CMK (cell line): ENCODE measurements around the gene GCK.

ENCODE experiments used
- DNase-seq: peaks from one replicate; pipeline ENCODE4 v3.0.0-alpha.2; 2010; ENCODE audit warnings: low read depth

The GCK gene

DNA sequence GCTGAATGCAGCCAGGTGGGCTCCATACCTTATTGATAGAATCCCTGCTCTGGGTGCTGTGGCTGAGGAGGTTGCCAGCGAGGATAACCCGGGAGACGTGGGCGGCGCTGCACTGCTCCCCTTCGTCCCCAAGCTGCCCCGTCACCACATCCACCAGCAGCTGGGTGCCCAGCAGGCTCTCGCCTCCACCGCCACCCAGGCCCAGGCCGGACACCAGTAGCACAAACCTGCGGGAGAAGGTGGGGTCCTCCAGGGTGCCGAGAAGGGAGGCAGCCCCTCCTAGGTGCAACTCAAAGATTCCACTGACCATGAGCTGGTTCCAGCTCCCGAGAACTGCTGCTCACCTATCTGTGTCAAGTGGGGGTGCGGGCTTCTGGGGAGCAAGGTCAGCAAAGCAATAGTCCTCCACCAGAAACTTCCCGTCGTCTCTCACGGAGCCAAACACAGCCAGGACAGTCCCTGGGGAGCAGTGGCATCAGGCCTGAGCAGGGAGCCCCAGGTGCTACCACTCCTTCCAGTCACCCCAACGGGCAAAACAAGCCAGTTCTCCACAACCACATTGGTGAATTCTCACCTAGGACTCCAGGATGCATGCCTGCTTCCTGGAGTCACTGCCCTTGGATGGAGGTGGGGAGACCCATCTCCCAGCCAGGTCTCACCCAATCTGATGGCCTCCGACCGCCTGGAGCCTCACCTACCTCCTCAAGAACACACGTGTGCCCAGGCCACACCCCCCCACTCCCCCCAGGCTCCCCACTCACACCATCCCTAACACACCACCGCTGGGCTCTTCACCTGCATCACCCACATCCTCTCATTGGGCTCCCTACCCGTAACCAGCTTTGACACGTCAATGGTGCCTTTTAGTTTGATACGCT lies 72.2 kb downstream of the GCK start:
- no peak for DNase-seq

DNA sequence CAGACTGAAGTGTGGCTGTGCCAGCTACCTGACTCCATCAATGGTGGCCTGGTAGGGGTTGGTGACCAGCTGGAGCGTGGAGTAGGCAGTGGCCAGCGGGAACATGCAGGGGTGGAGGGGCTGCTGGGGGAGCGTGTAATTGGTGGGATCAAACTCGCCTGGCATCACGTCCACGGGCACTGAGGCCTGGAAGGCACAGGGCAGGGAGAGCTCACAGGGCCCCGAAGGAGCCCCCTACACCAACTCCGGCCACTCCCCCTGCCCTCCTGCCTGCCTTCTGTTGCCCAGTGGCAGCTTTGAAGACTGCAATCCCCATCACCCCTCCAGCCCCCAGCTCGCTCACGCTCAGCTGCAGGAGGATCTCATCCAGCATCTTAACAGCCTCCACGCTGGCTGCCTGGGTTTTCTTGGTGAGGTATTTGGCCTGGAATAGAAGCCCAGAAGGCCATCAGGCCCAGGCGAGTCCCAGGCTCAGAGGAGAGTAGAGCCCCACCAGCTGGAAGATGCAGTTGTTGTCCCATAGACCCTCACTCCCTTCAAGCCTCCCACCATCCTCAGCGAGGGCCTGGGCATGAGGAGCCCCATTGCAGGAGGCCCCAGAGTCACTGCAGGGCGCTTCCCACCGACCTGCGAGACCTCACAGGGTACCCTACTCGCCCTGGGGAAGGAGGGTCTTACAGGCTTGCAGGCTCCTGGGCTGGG lies 73.0 kb downstream of the GCK start:
- DNase-seq, result no peak

GRCh38 chr7:44114586-44115310 lies 74.5 kb downstream of the GCK start:
- DNase-seq, result no peak

DNA sequence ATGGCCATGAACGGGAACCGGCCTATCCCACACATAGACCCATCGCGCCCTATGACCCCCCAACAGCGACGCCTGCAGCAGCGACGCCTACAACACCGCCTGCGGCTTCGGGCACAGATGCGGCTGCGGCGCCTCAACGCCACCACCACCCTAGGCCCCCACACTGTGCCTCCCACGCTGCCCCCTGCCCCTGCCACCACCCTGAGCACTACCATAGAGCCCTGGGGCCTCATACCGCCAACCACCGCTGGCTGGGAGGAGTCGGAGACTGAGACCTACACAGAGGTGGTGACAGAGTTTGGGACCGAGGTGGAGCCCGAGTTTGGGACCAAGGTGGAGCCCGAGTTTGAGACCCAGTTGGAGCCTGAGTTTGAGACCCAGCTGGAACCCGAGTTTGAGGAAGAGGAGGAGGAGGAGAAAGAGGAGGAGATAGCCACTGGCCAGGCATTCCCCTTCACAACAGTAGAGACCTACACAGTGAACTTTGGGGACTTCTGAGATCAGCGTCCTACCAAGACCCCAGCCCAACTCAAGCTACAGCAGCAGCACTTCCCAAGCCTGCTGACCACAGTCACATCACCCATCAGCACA lies 75.4 kb downstream of the GCK start:
- DNase-seq, result no peak

DNA sequence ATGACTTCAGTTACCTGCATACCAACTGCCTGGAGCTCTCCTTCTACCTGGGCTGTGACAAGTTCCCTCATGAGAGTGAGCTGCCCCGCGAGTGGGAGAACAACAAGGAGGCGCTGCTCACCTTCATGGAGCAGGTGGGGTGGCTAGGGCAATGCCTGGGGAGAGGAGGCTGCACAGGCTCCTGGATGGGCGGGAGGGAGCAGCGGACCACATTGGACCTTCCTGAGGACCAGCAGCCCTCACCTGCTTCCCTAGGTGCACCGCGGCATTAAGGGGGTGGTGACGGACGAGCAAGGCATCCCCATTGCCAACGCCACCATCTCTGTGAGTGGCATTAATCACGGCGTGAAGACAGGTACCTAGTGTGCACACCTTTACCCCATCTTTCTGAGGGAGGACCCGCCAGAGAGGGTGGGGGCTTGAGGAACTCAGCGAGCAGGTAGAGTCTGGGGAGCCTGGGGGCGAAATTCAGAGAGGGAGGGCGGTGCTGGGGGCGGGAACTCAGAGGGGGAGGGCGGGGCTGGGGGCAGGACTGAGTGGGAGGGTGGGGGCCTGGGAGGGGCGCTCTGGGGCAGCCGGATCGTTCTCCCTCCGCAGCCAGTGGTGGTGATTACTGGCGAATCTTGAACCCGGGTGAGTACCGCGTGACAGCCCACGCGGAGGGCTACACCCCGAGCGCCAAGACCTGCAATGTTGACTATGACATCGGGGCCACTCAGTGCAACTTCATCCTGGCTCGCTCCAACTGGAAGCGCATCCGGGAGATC lies 76.1 kb downstream of the GCK start:
- DNase-seq, result no peak

GRCh38 chr7:44112231-44112996 lies 76.8 kb downstream of the GCK start:
- DNase-seq, result no peak

GRCh38 chr7:44111761-44112160 lies 77.5 kb downstream of the GCK start:
- DNase-seq, result no peak

DNA sequence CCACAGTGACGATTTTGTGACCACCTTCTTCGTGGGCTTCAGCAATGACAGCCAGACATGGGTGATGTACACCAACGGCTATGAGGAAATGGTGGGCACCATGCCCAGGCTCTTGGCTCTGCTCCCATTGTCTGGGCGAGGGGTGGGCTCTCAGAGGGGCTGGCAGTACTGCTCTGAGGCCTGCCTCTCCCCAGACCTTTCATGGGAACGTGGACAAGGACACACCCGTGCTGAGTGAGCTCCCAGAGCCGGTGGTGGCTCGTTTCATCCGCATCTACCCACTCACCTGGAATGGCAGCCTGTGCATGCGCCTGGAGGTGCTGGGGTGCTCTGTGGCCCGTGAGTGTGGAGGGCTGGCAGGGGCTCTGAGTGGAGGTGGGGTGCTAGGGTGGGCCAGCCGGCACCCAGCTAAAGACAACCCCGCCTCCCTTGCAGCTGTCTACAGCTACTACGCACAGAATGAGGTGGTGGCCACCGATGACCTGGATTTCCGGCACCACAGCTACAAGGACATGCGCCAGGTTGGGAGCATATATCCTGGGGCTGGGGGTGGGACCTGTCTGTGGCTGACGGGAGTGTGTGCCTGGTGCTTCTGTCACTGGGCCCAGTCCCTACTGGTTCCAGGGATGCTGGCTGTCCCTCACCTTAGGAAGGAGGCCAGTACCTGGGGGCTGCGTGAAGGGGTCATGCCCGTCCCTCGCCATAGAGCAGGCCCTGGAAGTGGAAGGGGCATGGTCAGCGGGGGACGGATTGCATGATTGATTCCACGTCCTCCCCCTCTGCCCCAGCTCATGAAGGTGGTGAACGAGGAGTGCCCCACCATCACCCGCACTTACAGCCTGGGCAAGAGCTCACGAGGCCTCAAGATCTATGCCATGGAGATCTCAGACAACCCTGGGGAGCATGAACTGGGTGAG lies 78.3 kb downstream of the GCK start:
- DNase-seq, result no peak

DNA sequence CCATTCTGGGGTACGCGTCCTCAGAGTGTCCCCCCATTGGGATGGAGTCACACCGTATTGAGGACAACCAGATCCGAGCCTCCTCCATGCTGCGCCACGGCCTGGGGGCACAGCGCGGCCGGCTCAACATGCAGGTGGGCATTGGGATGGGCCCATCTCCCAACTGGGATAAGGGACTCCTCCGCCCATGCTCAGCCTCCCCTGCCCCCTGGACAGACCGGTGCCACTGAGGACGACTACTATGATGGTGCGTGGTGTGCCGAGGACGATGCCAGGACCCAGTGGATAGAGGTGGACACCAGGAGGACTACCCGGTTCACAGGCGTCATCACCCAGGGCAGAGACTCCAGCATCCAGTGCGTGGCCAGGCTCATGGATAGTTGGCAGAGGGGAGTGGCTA lies 79.2 kb downstream of the GCK start:
- no peak for DNase-seq

DNA sequence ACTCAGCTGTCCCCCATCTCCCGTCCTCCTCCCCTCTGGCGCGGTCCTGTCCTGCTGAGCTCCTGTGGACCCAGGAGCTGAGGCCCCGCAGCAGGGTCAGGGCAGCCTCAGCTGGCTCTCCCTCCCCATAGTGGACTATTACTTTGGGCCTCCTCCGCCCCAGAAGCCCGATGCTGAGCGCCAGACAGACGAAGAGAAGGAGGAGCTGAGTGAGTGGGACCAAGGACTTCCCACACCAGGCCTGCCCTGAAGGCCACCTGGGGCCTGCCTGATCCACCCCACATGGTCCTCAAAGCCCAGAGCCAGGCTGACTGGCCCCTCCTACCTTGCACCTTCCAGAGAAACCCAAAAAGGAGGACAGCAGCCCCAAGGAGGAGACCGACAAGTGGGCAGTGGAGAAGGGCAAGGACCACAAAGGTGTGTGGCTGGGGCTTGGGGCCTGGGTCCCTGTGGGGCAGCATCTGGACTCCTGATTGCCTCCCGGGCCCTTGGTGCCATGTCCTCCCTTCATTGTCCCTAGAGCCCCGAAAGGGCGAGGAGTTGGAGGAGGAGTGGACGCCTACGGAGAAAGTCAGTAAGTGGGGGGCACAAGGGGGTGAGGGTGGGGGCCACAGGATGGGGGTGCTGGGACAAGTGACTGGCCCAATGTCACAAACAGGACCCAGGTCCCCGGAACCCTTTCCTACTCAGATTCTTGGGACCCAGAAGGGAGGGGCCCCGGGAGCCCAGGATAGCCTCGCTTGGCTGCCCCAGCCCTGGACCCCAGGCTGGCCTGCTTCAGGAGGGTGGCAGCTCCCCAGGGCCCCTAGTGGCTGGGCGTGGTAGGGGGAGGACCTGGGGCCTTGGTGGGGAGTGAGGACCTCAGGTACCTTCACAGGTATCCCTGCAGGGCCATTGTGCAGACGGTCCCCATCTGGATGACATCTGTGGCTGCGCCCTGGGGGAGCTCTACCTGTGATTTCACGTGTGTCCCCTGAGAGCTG lies 80.2 kb downstream of the GCK start:
- no peak for DNase-seq

DNA sequence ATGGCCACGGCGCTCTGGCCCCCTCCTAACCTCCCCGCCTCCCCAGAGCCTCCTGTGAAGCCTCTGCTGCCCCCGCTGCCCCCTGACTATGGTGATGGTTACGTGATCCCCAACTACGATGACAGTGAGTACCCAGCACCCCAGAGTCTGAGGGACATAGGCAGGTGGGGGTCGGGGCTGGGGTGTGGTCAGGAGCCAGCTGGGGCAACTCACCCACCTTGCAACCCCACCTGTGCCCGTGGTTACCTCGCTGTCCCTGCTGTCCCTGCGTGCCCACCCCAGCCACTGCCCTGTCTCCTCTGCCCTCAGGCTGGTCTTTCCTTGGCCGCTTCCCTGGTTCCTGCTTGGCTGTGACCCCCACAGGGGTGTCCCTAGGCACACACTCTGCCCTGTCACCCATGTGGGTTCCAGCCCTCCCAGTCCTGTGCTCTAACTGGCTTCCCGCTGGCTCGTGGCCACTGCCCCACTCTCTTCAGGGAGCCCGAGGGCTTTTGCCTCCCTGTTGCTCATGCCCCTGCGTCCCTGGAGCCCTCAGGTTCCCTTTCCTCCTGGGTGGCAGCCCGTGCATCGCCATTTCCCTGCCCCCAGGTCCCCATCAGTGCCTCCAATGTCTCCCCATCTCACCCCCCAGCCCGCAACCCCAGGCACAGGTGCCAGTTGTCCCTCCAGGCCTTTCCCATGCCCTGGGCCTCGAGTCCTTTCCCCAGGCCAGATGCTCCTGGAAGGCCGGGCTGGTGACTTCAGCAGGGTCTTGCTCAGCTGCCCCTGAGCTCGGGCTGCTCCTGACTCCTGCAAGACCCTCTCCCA lies 81.1 kb downstream of the GCK start:
- no peak for DNase-seq

GRCh38 chr7:44107116-44107960 lies 81.9 kb downstream of the GCK start:
- DNase-seq, result no peak

DNA sequence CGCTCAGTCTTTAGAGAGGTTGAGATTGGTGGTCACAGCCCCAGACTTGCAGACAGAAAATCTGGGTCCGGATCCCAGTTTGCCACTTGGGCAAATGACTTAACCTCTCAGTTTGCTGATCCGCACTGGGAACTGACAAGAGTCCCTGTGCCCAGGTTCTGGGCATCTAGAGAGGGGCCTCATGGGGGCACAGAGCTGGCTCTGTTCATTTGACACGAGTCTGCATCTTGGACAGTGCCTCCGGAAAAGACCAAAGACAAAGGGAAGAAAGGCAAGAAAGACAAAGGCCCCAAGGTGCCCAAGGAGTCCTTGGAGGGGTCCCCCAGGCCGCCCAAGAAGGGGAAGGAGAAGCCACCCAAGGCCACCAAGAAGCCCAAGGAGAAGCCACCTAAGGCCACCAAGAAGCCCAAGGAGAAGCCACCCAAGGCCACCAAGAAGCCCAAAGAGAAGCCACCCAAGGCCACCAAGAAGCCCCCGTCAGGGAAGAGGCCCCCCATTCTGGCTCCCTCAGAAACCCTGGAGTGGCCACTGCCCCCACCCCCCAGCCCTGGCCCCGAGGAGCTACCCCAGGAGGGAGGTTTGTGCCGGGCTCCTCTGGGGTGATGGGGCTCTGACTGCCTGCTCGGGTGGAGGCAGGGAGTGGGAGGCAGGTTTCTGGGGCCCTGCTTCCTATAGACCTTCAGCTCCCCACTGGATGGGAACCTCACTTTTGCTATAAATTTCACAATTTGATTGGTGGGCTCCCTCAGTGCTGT lies 82.8 kb downstream of the GCK start:
- DNase-seq, result no peak

- no peak for DNase-seq
Observed at GRCh38 chr7:44105832-44106231, 83.4 kb downstream of the GCK start.

DNA sequence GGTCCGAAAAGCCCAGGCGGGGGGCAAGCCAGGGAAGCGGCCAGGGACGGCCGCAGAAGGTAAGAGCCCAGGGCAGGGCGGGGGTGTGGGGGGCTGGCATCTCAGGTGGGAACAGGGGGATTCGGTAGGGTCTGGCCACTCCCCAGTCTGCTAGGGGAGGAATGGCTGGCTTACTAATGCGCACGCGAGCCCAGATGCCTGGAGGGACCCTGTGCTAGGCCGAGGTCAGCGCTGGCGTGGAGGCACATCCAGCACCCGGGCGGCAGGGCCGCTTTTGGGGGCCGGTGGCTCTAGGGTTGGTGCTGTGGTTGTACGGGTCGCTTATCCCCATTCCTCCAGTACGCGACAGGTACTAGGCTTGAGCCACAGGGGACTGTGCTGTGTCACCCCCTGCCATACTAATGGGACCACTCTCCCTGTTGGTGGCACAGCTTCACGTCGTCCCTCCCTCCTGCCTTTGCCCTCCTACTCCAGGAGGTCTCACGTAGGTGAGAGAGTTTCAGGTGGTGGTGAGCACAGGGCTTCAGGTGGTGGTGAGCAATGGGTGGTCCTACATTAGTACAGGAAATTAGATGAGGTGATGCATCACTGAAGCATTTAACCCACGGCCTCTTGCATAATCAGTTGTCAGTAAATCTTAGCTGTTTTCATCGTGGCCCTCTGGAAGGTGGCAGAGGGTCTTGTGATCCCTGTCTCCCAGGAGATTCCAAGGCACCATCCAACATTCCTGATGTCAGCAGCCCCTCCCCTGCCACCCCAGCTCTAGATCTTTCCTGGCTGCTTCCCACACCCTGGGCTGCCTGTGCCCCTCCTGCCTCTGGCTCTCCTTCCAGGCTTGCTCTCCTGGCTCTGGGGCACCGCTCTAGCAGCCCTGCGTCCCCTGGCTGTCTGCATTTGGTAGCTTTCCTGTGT lies 84.1 kb downstream of the GCK start:
- DNase-seq, result no peak
